Neural cell (in vitro differentiated cells): ENCODE results near the gene CA5A. TPM values are rescaled to one million over a fixed set of nuclear protein-coding genes. Genes with fewer than 3 reads are reported as not detected.
"Not testable (repeated sequence)": the region's sequence is repeated elsewhere in the genome, so short reads cannot be mapped to it uniquely, and the experiment has no call there.

Experiments
- H2AFZ ChIP-seq: fragments of 200-600, 300-800 bp; sonication (generic), shearing (Covaris generic); 2 replicates; pipeline ENCODE4 v1.6.0; 2014; ENCODE audit warnings: low read depth, mild to moderate bottlenecking, antibody characterized with exemption, low read length, moderate library complexity
- H3F3A ChIP-seq: fragments of 200-600 bp; shearing (Covaris generic); 2 replicates; pipeline ENCODE4 v1.6.1; 2016; ENCODE audit warnings: mild to moderate bottlenecking, moderate library complexity, mixed read lengths, antibody characterized with exemption, low read length; ENCODE audit not compliant: insufficient read depth, poor library complexity, severe bottlenecking
- H3K27ac ChIP-seq: fragments of 200-600, 300-800 bp; sonication (generic), shearing (Covaris generic); 2 replicates; pipeline ENCODE4 v1.5.1; 2014; ENCODE audit warnings: mild to moderate bottlenecking, low read length, moderate library complexity
- H3K27me3 ChIP-seq: fragments of 300-800, 200-600 bp; sonication (generic), shearing (Covaris generic); 2 replicates; pipeline ENCODE4 v1.6.0; 2014; ENCODE audit warnings: mild to moderate bottlenecking, low read depth, low read length, moderate library complexity; ENCODE audit not compliant: insufficient read depth
- H3K36me3 ChIP-seq: fragments of 300-800, 200-600 bp; sonication (generic), shearing (Covaris generic); 2 replicates; pipeline ENCODE4 v1.5.1; 2014; ENCODE audit warnings: mild to moderate bottlenecking, antibody characterized with exemption, low read length, moderate library complexity; ENCODE audit not compliant: insufficient read depth
- H3K4me2 ChIP-seq: fragments of 300-800, 200-600 bp; sonication (generic), shearing (Covaris generic); 2 replicates; pipeline ENCODE4 v1.6.0; 2014; ENCODE audit warnings: mild to moderate bottlenecking, low read length
- H3K4me3 ChIP-seq: fragments of 300-800, 200-600 bp; sonication (generic), shearing (Covaris generic); 2 replicates; pipeline ENCODE4 v1.5.1; 2014; ENCODE audit warnings: mild to moderate bottlenecking, low read length, moderate library complexity
- H3K79me2 ChIP-seq: fragments of 200-600 bp; shearing (Covaris generic); replicated peaks from 2 replicates; pipeline ENCODE4 v1.6.0; 2014; ENCODE audit warnings: mild to moderate bottlenecking, low read length, moderate library complexity; ENCODE audit not compliant: insufficient read depth
- H3K9ac ChIP-seq: fragments of 300-800, 200-600 bp; sonication (generic), shearing (Covaris generic); 2 replicates; pipeline ENCODE4 v1.6.1; 2016; ENCODE audit warnings: mild to moderate bottlenecking, low read length, mixed read lengths
- H3K9me2 ChIP-seq: fragments of 200-600 bp; shearing (Covaris generic); 2 replicates; pipeline ENCODE4 v1.6.1; 2016; ENCODE audit warnings: mild to moderate bottlenecking, low read length, mixed read lengths; ENCODE audit not compliant: insufficient read depth
- H3K9me3 ChIP-seq: fragments of 200-600, 300-800 bp; sonication (generic), shearing (Covaris generic); 2 replicates; pipeline ENCODE4 v1.6.1; 2016; ENCODE audit warnings: mild to moderate bottlenecking, mixed run types, low read length, moderate library complexity, mixed read lengths
- H4K20me1 ChIP-seq: fragments of 200-600 bp; shearing (Covaris generic); 2 replicates; pipeline ENCODE4 v1.6.1; 2016; ENCODE audit warnings: mild to moderate bottlenecking, mixed run types; ENCODE audit not compliant: insufficient read depth
- CTCF ChIP-seq: fragments of 450-650 bp; IDR thresholded peaks from 2 replicates; pipeline ENCODE4 v1.5.1; 2014; ENCODE audit warnings: antibody characterized with exemption, mild to moderate bottlenecking, moderate library complexity; ENCODE audit not compliant: poor library complexity, severe bottlenecking
- EP300 ChIP-seq: fragments of 450-650 bp; conservative IDR thresholded peaks from 2 replicates; pipeline ENCODE4 v1.6.1; 2014; ENCODE audit warnings: antibody characterized with exemption, mild to moderate bottlenecking, moderate library complexity; ENCODE audit not compliant: poor library complexity, severe bottlenecking
- EZH2 ChIP-seq: fragments of 200-600, 300-800 bp; shearing (Covaris generic), sonication (generic); IDR thresholded peaks from 2 replicates; pipeline ENCODE4 v1.6.1; 2014; ENCODE audit warnings: antibody characterized with exemption, low read length, borderline replicate concordance, mild to moderate bottlenecking; ENCODE audit not compliant: insufficient read depth, poor library complexity, severe bottlenecking
- MXI1 ChIP-seq: fragments of 450-650 bp; conservative IDR thresholded peaks from 2 replicates; pipeline ENCODE4 v1.6.1; 2014; ENCODE audit warnings: antibody characterized with exemption, mild to moderate bottlenecking; ENCODE audit not compliant: poor library complexity, severe bottlenecking
- POLR2AphosphoS5 ChIP-seq: IDR thresholded peaks from 2 replicates; pipeline ENCODE4 v1.6.1; 2012
- RAD21 ChIP-seq: fragments of 450-650 bp; conservative IDR thresholded peaks from 2 replicates; pipeline ENCODE4 v1.6.1; 2014; ENCODE audit warnings: antibody characterized with exemption, mild to moderate bottlenecking, moderate library complexity
- SMC3 ChIP-seq: fragments of 450-650 bp; conservative IDR thresholded peaks from 2 replicates; pipeline ENCODE4 v1.6.1; 2014; ENCODE audit warnings: antibody characterized with exemption, mild to moderate bottlenecking, moderate library complexity; ENCODE audit not compliant: poor library complexity
- TAF1 ChIP-seq: IDR thresholded peaks from 2 replicates; pipeline ENCODE4 v1.6.1; 2012; ENCODE audit warnings: low read depth
- polyA plus RNA-seq: library from polyadenylated mRNA; depleted of rRNA; stranded (reverse); fragments of >200 nt; gene quantifications from 2 replicates; pipeline ENCODE4 v1.2.3, GENCODE V29; 2014
- TF ChIP-seq, protein P1 (sequence below): IDR thresholded peaks from 2 replicates; pipeline ENCODE4 v1.6.1; 2012; ENCODE audit warnings: borderline replicate concordance

The CA5A gene
- polyA plus RNA-seq, 1 donor from 2014 or later, result not detected

DNA sequence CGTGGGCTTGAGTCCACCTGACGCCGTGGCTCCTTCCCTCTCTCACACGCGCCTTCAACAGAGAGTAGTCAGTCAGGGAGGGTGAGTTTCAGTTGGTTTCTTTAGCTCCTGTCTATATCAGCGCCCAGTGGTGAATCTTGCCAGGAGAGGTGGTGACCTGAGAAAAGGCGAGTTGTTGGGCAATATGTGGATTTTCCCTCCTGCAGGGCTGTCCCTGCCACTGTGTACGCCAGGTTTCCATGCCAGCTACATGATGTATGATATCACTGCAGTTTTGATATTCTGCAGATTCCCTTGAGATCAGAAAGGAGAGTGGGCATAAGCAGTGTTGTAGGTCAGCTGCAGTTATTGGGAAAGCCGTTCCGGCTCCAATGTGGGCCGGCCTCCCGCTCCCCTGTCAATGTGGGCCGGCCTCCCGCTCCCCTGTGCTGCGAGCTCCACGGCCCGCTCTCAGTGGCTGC lies 46.3 kb upstream of the CA5A start:
- H3K4me3 ChIP-seq, result no peak overlapping the region

DNA sequence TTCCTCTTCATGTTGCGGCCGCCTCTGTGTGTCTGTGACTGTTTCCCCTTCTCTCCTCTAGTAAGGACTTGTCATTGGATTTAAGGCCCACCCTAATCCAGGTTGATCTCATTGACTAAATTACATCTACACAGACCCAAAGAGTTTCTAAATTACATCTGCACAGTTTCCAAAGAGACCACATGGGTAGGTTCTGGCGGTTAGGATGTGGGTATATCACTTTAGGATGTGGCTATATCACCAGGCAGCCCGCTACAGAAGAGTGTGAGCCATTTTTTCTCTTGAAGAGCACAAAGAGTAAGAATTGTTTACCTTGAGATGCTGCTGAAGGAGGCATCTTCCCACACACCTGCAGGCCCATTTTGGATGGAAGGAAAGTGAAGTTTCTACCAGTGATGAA lies 45.0 kb upstream of the CA5A start:
- H3K36me3 ChIP-seq, H3K27ac ChIP-seq, H3K4me2 ChIP-seq, H3K4me3 ChIP-seq, H2AFZ ChIP-seq, H3K79me2 ChIP-seq, H3K9me2 ChIP-seq, H3K9me3 ChIP-seq, H4K20me1 ChIP-seq, H3F3A ChIP-seq, H3K27me3 ChIP-seq, H3K9ac ChIP-seq: not testable (repeated sequence)

More for the DNA sequence above, 46.3 kb upstream of the CA5A start:
- Histone ChIP-seq H3K27ac (no peak overlapping the region), H3K79me2 (no peaks in the 10 kb centered on the region), H3F3A (no peaks in the 10 kb centered on the region), H3K9me2 (no peaks in the 10 kb centered on the region), H2AFZ (no peak overlapping the region), H4K20me1 (no peaks in the 10 kb centered on the region), H3K4me2 (no peak overlapping the region), H3K9ac (no peak overlapping the region), H3K9me3 (no peaks in the 10 kb centered on the region), H3K36me3 (no peaks in the 10 kb centered on the region), H3K27me3 (no peaks in the 10 kb centered on the region)
- TF ChIP-seq POLR2AphosphoS5 (no peak), MXI1 (no peak), EZH2 (no peak), CTCF (no peak), TAF1 (no peak), RAD21 (no peak), EP300 (no peak), SMC3 (no peak)
- TF ChIP-seq, protein P1, sequence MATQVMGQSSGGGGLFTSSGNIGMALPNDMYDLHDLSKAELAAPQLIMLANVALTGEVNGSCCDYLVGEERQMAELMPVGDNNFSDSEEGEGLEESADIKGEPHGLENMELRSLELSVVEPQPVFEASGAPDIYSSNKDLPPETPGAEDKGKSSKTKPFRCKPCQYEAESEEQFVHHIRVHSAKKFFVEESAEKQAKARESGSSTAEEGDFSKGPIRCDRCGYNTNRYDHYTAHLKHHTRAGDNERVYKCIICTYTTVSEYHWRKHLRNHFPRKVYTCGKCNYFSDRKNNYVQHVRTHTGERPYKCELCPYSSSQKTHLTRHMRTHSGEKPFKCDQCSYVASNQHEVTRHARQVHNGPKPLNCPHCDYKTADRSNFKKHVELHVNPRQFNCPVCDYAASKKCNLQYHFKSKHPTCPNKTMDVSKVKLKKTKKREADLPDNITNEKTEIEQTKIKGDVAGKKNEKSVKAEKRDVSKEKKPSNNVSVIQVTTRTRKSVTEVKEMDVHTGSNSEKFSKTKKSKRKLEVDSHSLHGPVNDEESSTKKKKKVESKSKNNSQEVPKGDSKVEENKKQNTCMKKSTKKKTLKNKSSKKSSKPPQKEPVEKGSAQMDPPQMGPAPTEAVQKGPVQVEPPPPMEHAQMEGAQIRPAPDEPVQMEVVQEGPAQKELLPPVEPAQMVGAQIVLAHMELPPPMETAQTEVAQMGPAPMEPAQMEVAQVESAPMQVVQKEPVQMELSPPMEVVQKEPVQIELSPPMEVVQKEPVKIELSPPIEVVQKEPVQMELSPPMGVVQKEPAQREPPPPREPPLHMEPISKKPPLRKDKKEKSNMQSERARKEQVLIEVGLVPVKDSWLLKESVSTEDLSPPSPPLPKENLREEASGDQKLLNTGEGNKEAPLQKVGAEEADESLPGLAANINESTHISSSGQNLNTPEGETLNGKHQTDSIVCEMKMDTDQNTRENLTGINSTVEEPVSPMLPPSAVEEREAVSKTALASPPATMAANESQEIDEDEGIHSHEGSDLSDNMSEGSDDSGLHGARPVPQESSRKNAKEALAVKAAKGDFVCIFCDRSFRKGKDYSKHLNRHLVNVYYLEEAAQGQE, result no peak

DNA sequence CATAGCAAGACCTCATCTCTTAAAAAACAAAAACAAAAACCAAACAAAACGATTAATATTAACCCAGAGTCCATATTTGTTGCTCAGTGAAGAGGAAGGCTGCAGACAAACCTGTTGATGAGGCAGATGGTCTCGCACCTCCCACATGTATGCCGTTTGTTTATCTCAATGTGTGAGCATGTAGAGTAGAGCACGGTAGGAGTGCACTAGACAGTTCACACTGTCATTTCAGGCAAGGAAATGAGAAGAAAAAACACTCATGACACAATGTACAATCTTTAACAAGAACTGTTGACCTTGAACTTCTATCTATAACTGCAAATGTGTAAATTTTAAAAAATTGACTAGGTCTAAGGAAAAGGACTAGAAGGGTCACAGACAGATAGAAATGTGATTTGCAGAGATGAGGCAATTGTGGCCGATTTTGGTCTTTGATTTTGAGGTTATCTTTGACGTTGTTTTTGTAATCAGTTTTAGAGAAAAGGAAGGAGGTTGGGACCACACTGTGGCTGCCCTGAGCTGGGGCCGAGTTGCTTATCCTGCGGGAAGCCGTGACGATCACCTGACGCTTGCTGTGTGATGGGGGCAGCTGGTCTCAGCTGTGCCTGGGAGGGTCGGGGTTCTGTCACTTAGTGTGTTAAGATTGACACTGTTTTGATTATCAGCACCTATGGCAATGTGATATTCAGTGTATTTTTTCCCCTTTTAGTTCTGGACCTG lies 43.7 kb upstream of the CA5A start:
- H3K36me3 ChIP-seq, H3K4me3 ChIP-seq, H3K79me2 ChIP-seq, H2AFZ ChIP-seq, H4K20me1 ChIP-seq, H3K9ac ChIP-seq, H3K27ac ChIP-seq, H3K9me2 ChIP-seq, H3K27me3 ChIP-seq, H3F3A ChIP-seq, H3K4me2 ChIP-seq, H3K9me3 ChIP-seq: not testable (repeated sequence)
